Measurements from ENCODE around the gene ALX4.

Gene ALX4

GRCh38 chr11:44315947-44316658 lies 6.2 kb upstream of the ALX4 start:
- no peak for DNase-seq (ENCODE audit: low read depth)

GRCh38 chr11:44314733-44315132 lies 4.8 kb upstream of the ALX4 start:
- DNase-seq (ENCODE audit: low read depth): no peak

GRCh38 chr11:44313761-44314489 lies 4.0 kb upstream of the ALX4 start:
- DNase-seq (ENCODE audit: low read depth): no peak

- no peak for DNase-seq (ENCODE audit: low read depth)
Measured at GRCh38 chr11:44312876-44313275, 2.9 kb upstream of the ALX4 start.

GRCh38 chr11:44311339-44312261 lies 1.7 kb upstream of the ALX4 start:
- DNase-seq (ENCODE audit: low read depth): no peak

- no peak for DNase-seq (ENCODE audit: low read depth)
Measured at GRCh38 chr11:44310463-44311272, 729 bp upstream of the ALX4 start.

- DNase-seq (ENCODE audit: low read depth): no peak
Measured at GRCh38 chr11:44310206-44310462, 195 bp upstream of the ALX4 start.

- no peak for DNase-seq (ENCODE audit: low read depth)
Measured at GRCh38 chr11:44308923-44309477, 939 bp downstream of the ALX4 start.

- no peak for DNase-seq (ENCODE audit: low read depth)
Measured at GRCh38 chr11:44308256-44308922, 1.6 kb downstream of the ALX4 start.

GRCh38 chr11:44307340-44308099 lies 2.4 kb downstream of the ALX4 start:
- no peak for DNase-seq (ENCODE audit: low read depth)

- DNase-seq (ENCODE audit: low read depth): no peak
Measured at GRCh38 chr11:44306918-44307244, 3.1 kb downstream of the ALX4 start.

- DNase-seq (ENCODE audit: low read depth): no peak
Measured at GRCh38 chr11:44306052-44306917, 3.7 kb downstream of the ALX4 start.

GRCh38 chr11:44305470-44306051 lies 4.4 kb downstream of the ALX4 start:
- DNase-seq (ENCODE audit: low read depth): no peak

GRCh38 chr11:44305026-44305469 lies 4.9 kb downstream of the ALX4 start:
- DNase-seq (ENCODE audit: low read depth): no peak

- DNase-seq (ENCODE audit: low read depth): no peak
Measured at GRCh38 chr11:44304091-44305025, 5.6 kb downstream of the ALX4 start.

- no peak for DNase-seq (ENCODE audit: low read depth)
Measured at GRCh38 chr11:44303401-44303938, 6.5 kb downstream of the ALX4 start.

GRCh38 chr11:44301564-44302271 lies 8.2 kb downstream of the ALX4 start:
- no peak for DNase-seq (ENCODE audit: low read depth)

Data from T follicular helper cell (primary cell).